GM12878 (cell line): ENCODE results near the gene VIL1. TPM values are rescaled to one million over a fixed set of nuclear protein-coding genes. Genes with fewer than 3 reads are reported as not detected.

Source experiments
- ATAC-seq: fragments of 200-7000 bp; cut with Tn5 transposase; 3 replicates; pipeline ENCODE4 v1.9.1; 2020; ENCODE audit warnings: mild to moderate bottlenecking, moderate library complexity
- BruUV-seq: library from RNA; stranded (reverse); fragments of 400-500 nt; replicated peaks from 2 replicates; lab custom pipeline; 2021; lab: Mats Ljungman, UMichigan
- CTCF ChIA-PET: fragments of 300-600 bp; sonication (Branson Sonifier 250); formaldehyde crosslinking; extraction: SDS; loops from one replicate; lab custom pipeline; 2021; ENCODE audit warnings: inconsistent platforms; lab: Yijun Ruan, JAX
- POLR2A ChIA-PET: fragments of 350-600 bp; formaldehyde crosslinking; extraction: SDS; loops from one replicate; lab custom pipeline; 2021; ENCODE audit warnings: inconsistent platforms; lab: Charles Lee
- RAD21 ChIA-PET: fragments of 300-600 bp; sonication (Branson Sonifier 250); formaldehyde crosslinking; loops from one replicate; lab custom pipeline; 2023; ENCODE audit warnings: antibody characterized with exemption; ENCODE audit not compliant: unreplicated experiment; lab: Charles Lee
- SMC1A ChIA-PET: fragments of 300-600 bp; sonication (Branson Sonifier 250); formaldehyde crosslinking; loops from one replicate; lab custom pipeline; 2023; ENCODE audit not compliant: unreplicated experiment, uncharacterized antibody; lab: Charles Lee
- DNase-seq: peaks from one replicate; pipeline ENCODE4 v3.0.0-alpha.2; 2011; ENCODE audit warnings: low read depth, low spot score
- FAIRE-seq: peaks from 3 replicates; lab custom pipeline; 2011; peaks lifted over from hg19 to GRCh38; lab: Jason Lieb, UNC
- H2AFZ ChIP-seq: 2 replicates; pipeline ENCODE4 v1.6.0; 2011; ENCODE audit warnings: low read depth, low read length, control low read depth; ENCODE audit not compliant: control insufficient read depth
- H3K27ac ChIP-seq: 2 replicates; pipeline ENCODE4 v1.5.1; 2011; ENCODE audit warnings: control low read depth; ENCODE audit not compliant: control insufficient read depth, insufficient read depth
- H3K27me3 ChIP-seq, 2 experiments: replicated peaks in 1 of 2; 2 replicates each; pipeline versions ENCODE4 v1.6.0 to v1.6.1; 2011; ENCODE audit warnings: low read length in 1 of 2; ENCODE audit not compliant: control insufficient read depth in 2 of 2, insufficient read depth in 2 of 2
- H3K36me3 ChIP-seq, 2 experiments: 2 replicates each; pipeline ENCODE4 v1.5.1; 2011; ENCODE audit warnings: low read length in 1 of 2; ENCODE audit not compliant: control insufficient read depth in 2 of 2, insufficient read depth in 2 of 2
- H3K4me1 ChIP-seq: 2 replicates; pipeline ENCODE4 v1.6.1; 2011; ENCODE audit warnings: mild to moderate bottlenecking, low read length, moderate library complexity, mixed read lengths; ENCODE audit not compliant: control insufficient read depth, insufficient read depth
- H3K4me2 ChIP-seq: 2 replicates; pipeline ENCODE4 v1.6.0; 2011; ENCODE audit warnings: control low read depth; ENCODE audit not compliant: control insufficient read depth, insufficient read depth
- H3K4me3 ChIP-seq: fragments of 200-600 bp; sonication (generic); 2 replicates; pipeline ENCODE4 v1.5.1; 2016
- H3K79me2 ChIP-seq: 2 replicates; pipeline ENCODE4 v1.6.0; 2011; ENCODE audit warnings: low read length; ENCODE audit not compliant: control insufficient read depth, insufficient read depth
- H3K9ac ChIP-seq: 2 replicates; pipeline ENCODE4 v1.8.0; 2011; ENCODE audit warnings: low read length, control low read depth, mixed read lengths; ENCODE audit not compliant: control insufficient read depth, insufficient read depth
- H3K9me3 ChIP-seq: replicated peaks from 3 replicates; pipeline ENCODE4 v1.5.1; 2011; ENCODE audit warnings: mild to moderate bottlenecking, low read length; ENCODE audit not compliant: control insufficient read depth, insufficient read depth
- H4K20me1 ChIP-seq: 2 replicates; pipeline ENCODE4 v1.6.0; 2011; ENCODE audit not compliant: control insufficient read depth, insufficient read depth
- BRCA1 ChIP-seq: IDR thresholded peaks from 2 replicates; pipeline ENCODE4 v1.6.1; 2011; ENCODE audit warnings: low read depth, low read length, improper control_type of control experiment
- HDAC6 ChIP-seq: fragments of 200-600 bp; sonication (generic); IDR thresholded peaks from one replicate; pipeline ENCODE4 v1.8.0; 2017; ENCODE audit warnings: antibody characterized with exemption; ENCODE audit not compliant: unreplicated experiment
- IKZF1 ChIP-seq: fragments of 450-650 bp; conservative IDR thresholded peaks from 2 replicates; pipeline ENCODE4 v1.6.1; 2017; ENCODE audit warnings: antibody characterized with exemption, mild to moderate bottlenecking
- JUNB ChIP-seq: IDR thresholded peaks from 2 replicates; pipeline ENCODE4 v1.6.1; 2016; ENCODE audit warnings: antibody characterized with exemption, mild to moderate bottlenecking
- KAT2A ChIP-seq: conservative IDR thresholded peaks from 2 replicates; pipeline ENCODE4 v1.6.1; 2011; ENCODE audit warnings: low read depth, low read length; ENCODE audit not compliant: control insufficient read depth
- MLLT1 ChIP-seq: fragments of 450-650 bp; IDR thresholded peaks from 2 replicates; pipeline ENCODE4 v1.6.1; 2016; ENCODE audit warnings: mild to moderate bottlenecking
- NFYA ChIP-seq: IDR thresholded peaks from 2 replicates; pipeline ENCODE4 v1.6.1; 2011; ENCODE audit warnings: low read depth, mild to moderate bottlenecking, low read length, improper control_type of control experiment, borderline replicate concordance
- PAX8 ChIP-seq: fragments of 450-650 bp; IDR thresholded peaks from 2 replicates; pipeline ENCODE4 v1.6.1; 2017; ENCODE audit warnings: mild to moderate bottlenecking, moderate library complexity
- SRF ChIP-seq, 2 experiments: IDR thresholded peaks; 2 replicates each; pipeline ENCODE4 v1.6.1; 2011; ENCODE audit warnings: low read depth in 2 of 2, low read length in 2 of 2, mild to moderate bottlenecking in 1 of 2, moderate library complexity in 1 of 2
- TARDBP ChIP-seq: IDR thresholded peaks from 2 replicates; pipeline ENCODE4 v1.6.1; 2016; ENCODE audit warnings: borderline replicate concordance
- TCF3 ChIP-seq: IDR thresholded peaks from 2 replicates; pipeline ENCODE4 v1.6.1; 2012; ENCODE audit warnings: low read depth, mild to moderate bottlenecking, low read length, borderline replicate concordance; ENCODE audit not compliant: insufficient read depth
- ZBTB33 ChIP-seq: fragments of 450-650 bp; IDR thresholded peaks from 2 replicates; pipeline ENCODE4 v1.6.1; 2017; ENCODE audit warnings: mild to moderate bottlenecking
- ZNF217 ChIP-seq: fragments of 450-650 bp; IDR thresholded peaks from 2 replicates; pipeline ENCODE4 v1.6.1; 2017; ENCODE audit warnings: antibody characterized with exemption, mild to moderate bottlenecking
- ZZZ3 ChIP-seq: IDR thresholded peaks from 2 replicates; pipeline ENCODE4 v1.6.1; 2011; ENCODE audit warnings: low read depth; ENCODE audit not compliant: control insufficient read depth, insufficient read length
- WGBS: methylation state at CpG from one replicate; pipeline ENCODE4 v1.1.6; 2016; ENCODE audit warnings: low lambda C conversion rate; ENCODE audit not compliant: insufficient replicate concordance, insufficient coverage; ENCODE audit errors: missing lambda C conversion rate; 5-methylcytosine and 5-hydroxymethylcytosine counted together
- in situ Hi-C: fragments of 300-500 bp; cut with MboI; formaldehyde crosslinking; loops from 9 replicates; pipeline ENCODE4 v1.14.3; 2018; ENCODE audit warnings: mixed read lengths
- intact Hi-C: fragments of 100-400 bp; cut with micrococcal nuclease; formaldehyde crosslinking; loops from one replicate; pipeline ENCODE4 v1.14.2; 2022; ENCODE audit not compliant: unreplicated experiment
- polyA plus RNA-seq, 11 experiments: library from polyadenylated mRNA; depleted of rRNA in 4 of 11; unstranded in 6 of 11; stranded (reverse) in 5 of 11; fragments of >200 nt; fragmentation: Nextera tagmentation in 4 of 11; fragmentation: Illumina TruSeq in 1 of 11; extraction: Ambion mirVana in 4 of 11; extraction: Trizol in 1 of 11; gene quantifications; 1 replicate in 1 of 11; 2 replicates in 10 of 11; pipeline versions ENCODE4 v1.2.1 to v1.2.3, GENCODE V29; 2011 to 2016; ENCODE audit warnings: inconsistent platforms in 2 of 11, missing spikeins in 2 of 11, low read depth in 1 of 11
- total RNA-seq, 4 experiments: library from RNA; depleted of rRNA in 3 of 4; stranded (reverse); fragments of >200 nt in 3 of 4; fragmentation: Illumina TruSeq in 1 of 4; extraction: Trizol in 1 of 4; gene quantifications; 2 replicates each; pipeline versions ENCODE4 v1.2.1 to v1.2.3, GENCODE V29; 2013 to 2021
- TF ChIP-seq, protein P1 (sequence below): fragments of 450-650 bp; IDR thresholded peaks from 2 replicates; pipeline ENCODE4 v1.6.1; 2017; ENCODE audit warnings: low read depth, mild to moderate bottlenecking, moderate library complexity
- TF ChIP-seq, protein P2 (sequence below): fragments of 150-350 bp; IDR thresholded peaks from 2 replicates; pipeline ENCODE4 v1.6.1; 2014; ENCODE audit warnings: mild to moderate bottlenecking, low read depth, low read length

The VIL1 gene
- total and polyA plus RNA-seq, 10 of the 15 experiments (the other 5 are each of a cell fraction or from before 2014, with no cell fraction given), result 0.03 to 1.9 (median 0.33) TPM

DNA sequence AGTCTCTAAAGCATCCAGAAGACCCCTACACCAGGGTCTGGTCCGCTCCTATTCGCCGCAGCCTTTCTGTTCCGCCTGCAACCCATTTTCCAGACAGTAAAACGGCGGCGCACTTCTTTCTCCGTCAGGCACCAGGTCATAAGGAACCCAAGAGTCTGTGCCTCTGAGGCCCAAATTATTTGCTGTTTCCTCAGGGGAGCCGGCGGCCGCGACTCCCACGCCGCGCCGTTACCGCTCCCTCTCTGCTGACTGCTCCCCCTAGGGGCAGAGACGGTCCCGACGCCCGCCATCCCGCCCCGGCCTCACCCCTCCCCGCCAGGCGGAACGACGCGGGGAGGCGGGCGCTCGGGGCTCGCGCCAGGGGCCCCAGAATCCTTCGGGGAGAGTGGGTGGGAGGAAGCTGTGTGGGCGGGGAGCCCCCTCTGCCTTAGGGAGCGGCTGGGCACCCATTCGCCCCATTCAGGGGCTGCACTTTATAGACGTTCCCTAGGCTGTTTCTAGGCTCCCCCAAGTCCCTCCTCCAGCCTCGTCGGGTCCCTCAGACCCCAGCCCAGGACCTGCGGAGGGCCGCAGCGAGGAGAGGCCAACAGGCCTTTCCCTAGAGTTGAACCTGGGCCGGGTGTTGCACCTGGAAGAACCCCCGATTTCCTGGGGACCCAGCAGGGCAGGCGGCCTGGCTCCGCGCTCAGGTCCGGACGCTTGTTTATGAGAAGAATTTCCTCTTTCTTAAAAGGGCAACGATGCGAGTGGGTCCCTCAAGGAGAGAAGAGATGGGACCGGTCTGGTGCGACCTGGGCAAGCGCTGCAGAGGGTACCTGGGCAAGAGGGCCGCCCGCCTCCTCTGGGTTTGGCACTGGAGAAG, 22.9 kb upstream of the VIL1 start:
- DNase-seq (peak; percentile 84), FAIRE-seq (peak; percentile 95), ATAC-seq (peak; percentile 65)
- H3K9ac ChIP-seq, result peak overlapping the region; percentile 89
- H3K27ac ChIP-seq, result peak overlapping the region; percentile 96
- H3K36me3 ChIP-seq, result no peaks in the 10 kb centered on the region
- peak overlapping the region; percentile 84 for H3K4me3 ChIP-seq
- H2AFZ ChIP-seq, result peak overlapping the region; percentile 96
- peak overlapping the region; percentile 100 for H3K4me2 ChIP-seq
- ChIA-PET POLR2A (interaction anchor here (1.7 to 2.8 kb wide), 3 partner anchors 9 to 106 kb away, joined by 8 to 19 read pairs (median 19); no protein-coding TSS in a partner anchor), RAD21 (interaction anchor here (1.0 to 2.5 kb wide), 7 partner anchors 10 to 125 kb away, joined by 3 to 14 read pairs (median 4); partner anchors contain the start of gene SLC11A1), CTCF (interaction anchor here (0.6 to 4.9 kb wide), 10 partner anchors 9 to 314 kb away, joined by 3 to 34 read pairs (median 6); partner anchors contain the start of gene TMBIM1), SMC1A (interaction anchor here (0.6 to 2.3 kb wide), 6 partner anchors 40 to 102 kb away, joined by 3 to 8 read pairs (median 3); partner anchors contain the start of gene CATIP)
- peaks cover 27% of the 10 kb centered on the region for H3K4me1 ChIP-seq
- intact Hi-C loops, result loop anchor here (1.0 to 5.0 kb wide), 7 partner anchors 29 to 261 kb away; partner anchors contain the start of genes AAMP, ARPC2, BCS1L and CATIP
- WGBS, result 1% methylated on average over 45 of the region's 57 CpGs
- no peaks in the 10 kb centered on the region; the same call in 1 of the 2 replicates for H4K20me1 ChIP-seq
- no peaks in the 10 kb centered on the region for H3K9me3 ChIP-seq
- peaks cover 38% of the 10 kb centered on the region for H3K79me2 ChIP-seq
- no TSS peak for BruUV-seq
- in situ Hi-C loops, result loop anchor here (25.0 kb wide), 1 partner anchor 109 kb away; the partner anchor contains the start of gene TMBIM1
- no peaks in the 10 kb centered on the region for H3K27me3 ChIP-seq
- no peak; the same call in 1 of the 2 replicates for TF ChIP-seq TARDBP
- TF ChIP-seq SRF (IDR thresholded peaks at IDR 0.05; ENCODE audit: low read depth in 2 of 2, low read length in 2 of 2), result no peak
- no peak for TF ChIP-seq HDAC6
- TF ChIP-seq KAT2A, result no peak
- TF ChIP-seq TCF3, result 0 out of 2 replicates have a peak, but pooled peaks have one; percentile 10
- TF ChIP-seq, protein P1, sequence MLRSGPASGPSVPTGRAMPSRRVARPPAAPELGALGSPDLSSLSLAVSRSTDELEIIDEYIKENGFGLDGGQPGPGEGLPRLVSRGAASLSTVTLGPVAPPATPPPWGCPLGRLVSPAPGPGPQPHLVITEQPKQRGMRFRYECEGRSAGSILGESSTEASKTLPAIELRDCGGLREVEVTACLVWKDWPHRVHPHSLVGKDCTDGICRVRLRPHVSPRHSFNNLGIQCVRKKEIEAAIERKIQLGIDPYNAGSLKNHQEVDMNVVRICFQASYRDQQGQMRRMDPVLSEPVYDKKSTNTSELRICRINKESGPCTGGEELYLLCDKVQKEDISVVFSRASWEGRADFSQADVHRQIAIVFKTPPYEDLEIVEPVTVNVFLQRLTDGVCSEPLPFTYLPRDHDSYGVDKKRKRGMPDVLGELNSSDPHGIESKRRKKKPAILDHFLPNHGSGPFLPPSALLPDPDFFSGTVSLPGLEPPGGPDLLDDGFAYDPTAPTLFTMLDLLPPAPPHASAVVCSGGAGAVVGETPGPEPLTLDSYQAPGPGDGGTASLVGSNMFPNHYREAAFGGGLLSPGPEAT, result peak; percentile 100
- TF ChIP-seq, protein P2, sequence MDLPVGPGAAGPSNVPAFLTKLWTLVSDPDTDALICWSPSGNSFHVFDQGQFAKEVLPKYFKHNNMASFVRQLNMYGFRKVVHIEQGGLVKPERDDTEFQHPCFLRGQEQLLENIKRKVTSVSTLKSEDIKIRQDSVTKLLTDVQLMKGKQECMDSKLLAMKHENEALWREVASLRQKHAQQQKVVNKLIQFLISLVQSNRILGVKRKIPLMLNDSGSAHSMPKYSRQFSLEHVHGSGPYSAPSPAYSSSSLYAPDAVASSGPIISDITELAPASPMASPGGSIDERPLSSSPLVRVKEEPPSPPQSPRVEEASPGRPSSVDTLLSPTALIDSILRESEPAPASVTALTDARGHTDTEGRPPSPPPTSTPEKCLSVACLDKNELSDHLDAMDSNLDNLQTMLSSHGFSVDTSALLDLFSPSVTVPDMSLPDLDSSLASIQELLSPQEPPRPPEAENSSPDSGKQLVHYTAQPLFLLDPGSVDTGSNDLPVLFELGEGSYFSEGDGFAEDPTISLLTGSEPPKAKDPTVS, result no peak
- TF ChIP-seq ZNF217, result no peak
- TF ChIP-seq JUNB, result peak; percentile 100
- TF ChIP-seq ZBTB33, result no peak
- no peak for TF ChIP-seq ZZZ3
- TF ChIP-seq NFYA, result no peak
- TF ChIP-seq PAX8, result no peak
- TF ChIP-seq IKZF1, result peak; percentile 95
- TF ChIP-seq BRCA1, result no peak
- TF ChIP-seq MLLT1, result peak; percentile 98
